Mesodermal cell (in vitro differentiated cells): ENCODE results near the gene RASGEF1B. TPM values are rescaled to one million over a fixed set of nuclear protein-coding genes. Genes with fewer than 3 reads are reported as not detected.

Source experiments
- H3K27ac ChIP-seq: 2 replicates; pipeline ENCODE4 v1.7.0; 2013; ENCODE audit warnings: mild to moderate bottlenecking, low read depth, low read length, moderate library complexity; ENCODE audit not compliant: severe bottlenecking
- H3K36me3 ChIP-seq: 2 replicates; pipeline ENCODE4 v1.7.1; 2013; ENCODE audit warnings: mild to moderate bottlenecking, low read length, moderate library complexity; ENCODE audit not compliant: control insufficient read depth, insufficient read depth
- H3K4me1 ChIP-seq: one replicate; pipeline ENCODE4 v1.7.1; 2013; ENCODE audit warnings: mild to moderate bottlenecking, low read length; ENCODE audit not compliant: insufficient read depth, control insufficient read depth, poor library complexity, severe bottlenecking
- H3K4me3 ChIP-seq: 2 replicates; pipeline ENCODE4 v1.7.0; 2013; ENCODE audit warnings: low read length, control low read depth, mild to moderate bottlenecking; ENCODE audit not compliant: insufficient read depth, poor library complexity, severe bottlenecking; ENCODE audit errors: extremely low read depth
- H3K9me3 ChIP-seq: 2 replicates; pipeline ENCODE4 v1.7.1; 2013; ENCODE audit warnings: mild to moderate bottlenecking, low read length, moderate library complexity; ENCODE audit not compliant: control insufficient read depth
- WGBS, 2 experiments: methylation state at CpG; one replicate each; pipeline ENCODE4 v1.1.5; 2013; ENCODE audit warnings: missing lambda C conversion rate in 2 of 2; ENCODE audit not compliant: insufficient coverage in 2 of 2; 5-methylcytosine and 5-hydroxymethylcytosine counted together
- polyA plus RNA-seq, 2 experiments: library from polyadenylated mRNA; stranded (reverse); fragments of 50-300 nt; gene quantifications; one replicate each; pipeline ENCODE4 v1.2.3, GENCODE V29; 2013

Gene RASGEF1B
- 13.3 TPM for polyA plus RNA-seq (2013, experiment 1 of 2)
- polyA plus RNA-seq (2013, experiment 2 of 2), result 11.2 TPM

- WGBS, 2 experiments, result 0 to 1% methylated on average over 16 to 50 of the region's 71 CpGs
- Histone ChIP-seq H3K27ac (peak within 1 kb of the TSS; percentile 55), H3K9me3 (no peaks in the 10 kb centered on the region), H3K36me3 (no peaks in the 10 kb centered on the region), H3K4me1 (peaks cover 4% of the 10 kb centered on the region), H3K4me3 (peak within 1 kb of the TSS; percentile 75)
These were observed at the start of gene RASGEF1B for GRCh38 chr4:81471588-81472280. Gene RASGEF1B, minus strand, starts transcription at chr4:81471907. Its CDS starts 12,399 bp downstream, at chr4:81459508.

GRCh38 chr4:81519856-81520255 is 48.1 kb upstream of the RASGEF1B start:
- Histone ChIP-seq H3K27ac (no peak overlapping the region), H3K4me1 (no peaks in the 10 kb centered on the region), H3K4me3 (no peak overlapping the region), H3K36me3 (no peaks in the 10 kb centered on the region), H3K9me3 (no peaks in the 10 kb centered on the region)
- 86 to 88% methylated on average over 5 to 6 of the region's 6 CpGs for WGBS, 2 experiments

GRCh38 chr4:81519427-81519773 is 47.7 kb upstream of the RASGEF1B start:
- no peak overlapping the region for H3K4me3 ChIP-seq
- H3K4me1 ChIP-seq, result no peaks in the 10 kb centered on the region
- H3K9me3 ChIP-seq, result no peaks in the 10 kb centered on the region
- H3K36me3 ChIP-seq, result no peaks in the 10 kb centered on the region
- WGBS, 2 experiments, result no CpG with 5 or more reads among the region's 3 CpGs
- no peak overlapping the region for H3K27ac ChIP-seq

GRCh38 chr4:81518762-81519426 is 47.2 kb upstream of the RASGEF1B start:
- Histone ChIP-seq H3K4me1 (no peaks in the 10 kb centered on the region), H3K27ac (no peak overlapping the region), H3K4me3 (no peak overlapping the region), H3K9me3 (no peaks in the 10 kb centered on the region), H3K36me3 (no peaks in the 10 kb centered on the region)
- 73 to 100% methylated on average over 2 to 3 of the region's 6 CpGs for WGBS, 2 experiments

GRCh38 chr4:81516241-81516640 is 44.5 kb upstream of the RASGEF1B start:
- H3K4me1 ChIP-seq, result no peaks in the 10 kb centered on the region
- WGBS, 2 experiments, result 100% methylated on average over 2 of the region's 6 CpGs; no CpG with 5 or more reads in 1 of the 2 experiments
- H3K27ac ChIP-seq, result no peak overlapping the region
- no peaks in the 10 kb centered on the region for H3K9me3 ChIP-seq
- H3K36me3 ChIP-seq, result no peaks in the 10 kb centered on the region
- H3K4me3 ChIP-seq, result no peak overlapping the region

GRCh38 chr4:81512757-81513501 is 41.2 kb upstream of the RASGEF1B start:
- H3K9me3 ChIP-seq, result no peaks in the 10 kb centered on the region
- H3K27ac ChIP-seq, result no peak overlapping the region
- H3K36me3 ChIP-seq, result no peaks in the 10 kb centered on the region
- H3K4me1 ChIP-seq, result no peaks in the 10 kb centered on the region
- H3K4me3 ChIP-seq, result no peak overlapping the region
- no CpG with 5 or more reads among the region's 4 CpGs for WGBS, 2 experiments

GRCh38 chr4:81512001-81512756 is 40.5 kb upstream of the RASGEF1B start:
- WGBS, 2 experiments, result 56 to 69% methylated on average over 2 to 3 of the region's 4 CpGs
- Histone ChIP-seq H3K27ac (no peak overlapping the region), H3K36me3 (no peaks in the 10 kb centered on the region), H3K9me3 (no peaks in the 10 kb centered on the region), H3K4me1 (no peaks in the 10 kb centered on the region), H3K4me3 (no peak overlapping the region)

GRCh38 chr4:81510643-81511178 is 39.0 kb upstream of the RASGEF1B start:
- no peaks in the 10 kb centered on the region for H3K9me3 ChIP-seq
- no peak overlapping the region for H3K27ac ChIP-seq
- no peak overlapping the region for H3K4me3 ChIP-seq
- no peaks in the 10 kb centered on the region for H3K36me3 ChIP-seq
- 86 to 94% methylated on average over 3 of the region's 3 CpGs for WGBS, 2 experiments
- no peaks in the 10 kb centered on the region for H3K4me1 ChIP-seq

GRCh38 chr4:81509822-81510221 is 38.1 kb upstream of the RASGEF1B start:
- no peak overlapping the region for H3K4me3 ChIP-seq
- H3K27ac ChIP-seq, result no peak overlapping the region
- WGBS, 2 experiments, result 80 to 90% methylated on average over 1 to 5 of the region's 7 CpGs
- no peaks in the 10 kb centered on the region for H3K4me1 ChIP-seq
- H3K36me3 ChIP-seq, result no peaks in the 10 kb centered on the region
- no peaks in the 10 kb centered on the region for H3K9me3 ChIP-seq

GRCh38 chr4:81509191-81509590 is 37.5 kb upstream of the RASGEF1B start:
- WGBS, 2 experiments, result 88 to 89% methylated on average over 3 of the region's 3 CpGs
- Histone ChIP-seq H3K4me3 (no peak overlapping the region), H3K4me1 (no peaks in the 10 kb centered on the region), H3K36me3 (no peaks in the 10 kb centered on the region), H3K27ac (no peak overlapping the region), H3K9me3 (no peaks in the 10 kb centered on the region)
